Transverse colon (tissue), 4 donors: ENCODE measurements around the gene HDAC2.

Experiments used
- EP300 ChIP-seq: sonication (generic); formaldehyde crosslinking; IDR thresholded peaks from one replicate; pipeline ENCODE4 v1.6.1; 2017; ENCODE audit warnings: antibody characterized with exemption, low read depth
- POLR2A ChIP-seq: fragments of 450-650 bp; IDR thresholded peaks from one replicate; pipeline ENCODE4 v1.6.1; 2016; ENCODE audit warnings: antibody characterized with exemption, mild to moderate bottlenecking, moderate library complexity
- POLR2AphosphoS5 ChIP-seq, 3 donors: sonication (generic); formaldehyde crosslinking; IDR thresholded peaks; one replicate each; pipeline ENCODE4 v1.6.1; 2016; ENCODE audit warnings: antibody characterized with exemption in 3 of 3
- TF ChIP-seq, protein P1 (sequence below), 5 experiments: fragments of 200-600 bp in 3 of 5; fragments of 450-650 bp in 2 of 5; sonication (generic) in 3 of 5; IDR thresholded peaks; 1 replicate in 2 of 5; 2 replicates in 3 of 5; pipeline ENCODE4 v1.5.1; 2016 to 2017; ENCODE audit warnings: antibody characterized with exemption in 5 of 5, inconsistent platforms in 3 of 5, mild to moderate bottlenecking in 2 of 5, moderate library complexity in 1 of 5

DNA sequence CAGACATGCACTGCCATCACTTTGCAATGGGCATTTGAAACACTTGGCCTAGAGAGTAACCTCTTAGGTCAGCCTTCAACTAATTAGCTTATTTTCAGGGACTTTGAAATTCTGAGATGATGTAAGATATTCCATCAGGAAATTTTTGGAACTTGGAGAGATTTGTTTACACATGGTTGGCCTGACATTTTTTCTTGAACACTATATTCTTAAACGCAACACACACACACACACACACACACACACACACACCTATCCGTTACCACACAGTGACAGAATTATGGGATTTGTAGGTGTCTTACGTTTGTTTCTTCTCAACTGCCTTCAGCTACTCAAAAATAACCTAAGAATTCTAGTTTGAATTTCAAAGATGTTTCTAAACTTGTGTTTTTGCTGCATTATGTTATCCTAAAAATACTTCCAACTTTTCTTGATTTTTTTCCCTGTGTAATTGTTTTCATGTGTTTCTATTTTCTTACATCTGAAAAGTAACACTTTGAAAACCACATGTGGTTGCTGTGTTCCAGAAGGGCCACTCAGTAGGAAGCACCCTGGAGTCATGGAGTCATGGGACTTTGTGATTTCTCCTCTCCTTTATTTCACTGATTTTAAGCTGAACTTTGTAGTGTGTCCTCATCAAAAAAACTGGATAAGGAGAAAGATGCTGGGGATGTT, 81.9 kb downstream of the HDAC2 start:
- TF ChIP-seq, protein P1, sequence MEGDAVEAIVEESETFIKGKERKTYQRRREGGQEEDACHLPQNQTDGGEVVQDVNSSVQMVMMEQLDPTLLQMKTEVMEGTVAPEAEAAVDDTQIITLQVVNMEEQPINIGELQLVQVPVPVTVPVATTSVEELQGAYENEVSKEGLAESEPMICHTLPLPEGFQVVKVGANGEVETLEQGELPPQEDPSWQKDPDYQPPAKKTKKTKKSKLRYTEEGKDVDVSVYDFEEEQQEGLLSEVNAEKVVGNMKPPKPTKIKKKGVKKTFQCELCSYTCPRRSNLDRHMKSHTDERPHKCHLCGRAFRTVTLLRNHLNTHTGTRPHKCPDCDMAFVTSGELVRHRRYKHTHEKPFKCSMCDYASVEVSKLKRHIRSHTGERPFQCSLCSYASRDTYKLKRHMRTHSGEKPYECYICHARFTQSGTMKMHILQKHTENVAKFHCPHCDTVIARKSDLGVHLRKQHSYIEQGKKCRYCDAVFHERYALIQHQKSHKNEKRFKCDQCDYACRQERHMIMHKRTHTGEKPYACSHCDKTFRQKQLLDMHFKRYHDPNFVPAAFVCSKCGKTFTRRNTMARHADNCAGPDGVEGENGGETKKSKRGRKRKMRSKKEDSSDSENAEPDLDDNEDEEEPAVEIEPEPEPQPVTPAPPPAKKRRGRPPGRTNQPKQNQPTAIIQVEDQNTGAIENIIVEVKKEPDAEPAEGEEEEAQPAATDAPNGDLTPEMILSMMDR (IDR thresholded peaks at IDR 0.05): no peak
- no peak for TF ChIP-seq EP300
- no peak for TF ChIP-seq POLR2AphosphoS5 (IDR thresholded peaks at IDR 0.05)
- no peak for TF ChIP-seq POLR2A
